GM12801 (cell line): Measurements from ENCODE around the gene LAMA5.

ENCODE experiments used
- CTCF ChIP-seq: IDR thresholded peaks from one replicate; pipeline ENCODE4 v1.5.1; 2011; ENCODE audit warnings: control low read depth; ENCODE audit not compliant: insufficient read length; ENCODE audit errors: extremely low read depth

LAMA5 gene

GRCh38 chr20:62364911-62365736, 2.0 kb downstream of the LAMA5 start:
- no peak for TF ChIP-seq CTCF

- no peak for TF ChIP-seq CTCF
These were observed 2.9 kb downstream of the LAMA5 start for GRCh38 chr20:62363920-62364851.

- no peak for TF ChIP-seq CTCF
These were observed 3.9 kb downstream of the LAMA5 start for GRCh38 chr20:62362991-62363919.

- no peak for TF ChIP-seq CTCF
These were observed 4.5 kb downstream of the LAMA5 start for GRCh38 chr20:62362590-62362940.

- no peak for TF ChIP-seq CTCF
These were observed 5.1 kb downstream of the LAMA5 start for GRCh38 chr20:62361799-62362589.

GRCh38 chr20:62360854-62361798, 6.0 kb downstream of the LAMA5 start:
- TF ChIP-seq CTCF, result no peak
